ENCODE measurements around the gene RNF4.
"Not testable (repeated sequence)": the region's sequence is repeated elsewhere in the genome, so short reads cannot be mapped to it uniquely, and the experiment has no call there.

Gene RNF4

DNA sequence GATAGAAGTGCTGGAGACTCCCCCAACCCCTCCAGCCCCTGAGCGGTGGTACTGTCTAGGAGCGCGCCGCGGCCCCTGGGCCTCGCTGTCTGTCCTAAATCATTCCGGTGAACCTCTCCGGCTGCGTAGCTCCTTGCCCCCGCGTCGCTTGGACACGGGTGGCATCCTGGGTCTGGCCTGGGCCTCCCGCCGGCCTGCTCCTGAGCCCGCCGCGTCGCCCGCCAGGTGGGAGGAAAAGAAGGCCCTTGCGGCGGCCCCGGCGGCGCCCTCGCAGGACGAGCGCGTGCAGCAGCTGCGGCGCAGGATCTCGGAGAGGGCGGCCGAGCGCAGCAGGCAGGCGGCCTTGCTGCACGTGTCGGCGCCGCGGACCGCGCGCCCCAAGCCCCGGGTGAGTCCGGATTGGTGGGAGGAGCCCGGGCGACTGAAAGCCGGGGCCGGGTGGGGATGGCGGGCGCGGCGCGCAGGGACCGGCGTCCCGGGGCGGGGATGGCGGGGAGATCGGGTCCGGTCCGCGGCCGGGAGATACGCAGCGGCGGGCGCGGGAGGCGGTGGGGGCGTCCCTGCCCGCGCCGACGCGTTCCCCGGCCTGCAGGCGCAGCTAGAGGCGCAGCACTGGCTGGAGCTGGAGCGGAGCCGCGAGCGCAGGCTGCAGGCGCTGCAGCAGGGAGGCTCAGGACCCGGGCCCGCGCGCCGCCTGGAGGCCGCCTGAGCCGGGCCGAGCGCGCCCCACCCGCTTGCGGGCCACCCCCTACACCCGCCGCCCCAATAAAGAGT, 6.5 kb upstream of the RNF4 start:
- ATAC-seq: peak; percentile 96
- Mint-ChIP-seq H3K4me3 (peak overlapping the region; percentile 78), H3K36me3 (no peaks in the 10 kb centered on the region), H3K27ac (peak overlapping the region; percentile 55), H3K9me3 (no peaks in the 10 kb centered on the region), H3K4me1 (peaks cover 24% of the 10 kb centered on the region), H3K27me3 (peaks cover 13% of the 10 kb centered on the region)

DNA sequence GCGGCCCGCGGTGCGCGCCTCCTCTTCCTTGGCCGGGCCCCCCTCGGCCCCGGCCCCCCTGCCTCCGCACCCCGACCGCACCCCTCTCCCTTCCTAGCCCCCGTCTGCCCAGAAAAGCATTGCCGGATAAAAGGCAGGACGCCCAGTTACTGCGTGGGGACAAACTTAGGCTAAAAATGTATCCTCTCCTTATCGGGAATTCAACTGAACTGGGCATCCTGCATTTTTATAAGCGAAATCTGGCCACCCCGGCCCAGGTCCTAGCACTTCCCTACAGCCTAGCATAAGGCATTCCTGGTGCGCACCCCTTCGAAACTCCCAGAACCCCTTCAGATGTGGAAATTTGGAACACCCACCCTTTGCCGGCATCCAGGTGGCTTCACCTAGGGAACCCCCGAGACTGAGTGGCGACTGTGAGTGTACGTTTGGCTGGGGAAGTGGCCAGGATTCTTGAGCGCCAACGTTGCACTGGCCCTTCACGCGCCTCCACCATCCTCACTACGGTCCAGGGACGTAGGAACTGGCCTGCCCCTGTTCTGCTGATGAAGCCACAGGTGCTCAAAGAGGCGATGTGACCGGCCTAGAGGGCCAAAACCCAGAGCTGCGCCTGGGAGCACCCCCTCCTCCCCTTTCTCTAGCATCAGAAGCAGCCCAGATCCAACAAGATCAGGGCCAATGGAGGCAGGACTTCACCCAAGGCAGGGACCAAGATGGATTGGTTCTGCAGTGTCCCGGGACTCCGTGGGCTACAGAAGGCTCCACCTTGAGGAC, 5.7 kb upstream of the RNF4 start:
- ATAC-seq: no peak
- Mint-ChIP-seq H3K4me1 (peaks cover 26% of the 10 kb centered on the region), H3K27ac (no peak overlapping the region), H3K36me3 (no peaks in the 10 kb centered on the region), H3K9me3 (no peaks in the 10 kb centered on the region), H3K4me3 (peak overlapping the region; percentile 72), H3K27me3 (peaks cover 13% of the 10 kb centered on the region)

DNA sequence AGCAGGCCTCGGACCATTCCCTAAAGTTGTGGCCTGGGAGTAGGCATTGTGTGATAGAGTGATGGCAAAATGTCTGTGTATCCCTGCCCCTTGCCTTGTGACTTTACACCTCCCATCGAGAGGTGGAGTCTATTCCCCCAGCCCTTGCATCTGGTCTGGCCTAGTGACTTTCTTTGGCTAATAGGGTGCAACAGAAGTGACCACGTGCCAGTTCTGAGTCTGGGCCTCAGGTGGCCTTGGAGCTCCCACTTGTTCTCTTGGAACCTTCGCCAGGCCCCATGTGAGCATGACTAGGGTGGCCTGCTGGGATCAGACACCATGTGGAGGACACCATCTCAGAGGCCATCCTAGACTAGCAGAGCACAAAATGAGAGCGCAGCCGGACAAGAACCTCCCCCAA, 3.9 kb upstream of the RNF4 start:
- Mint-ChIP-seq H3K4me3 (no peak overlapping the region), H3K36me3 (no peaks in the 10 kb centered on the region), H3K27ac (no peak overlapping the region), H3K27me3 (peaks cover 13% of the 10 kb centered on the region), H3K9me3 (no peaks in the 10 kb centered on the region), H3K4me1 (peaks cover 32% of the 10 kb centered on the region)
- no peak for ATAC-seq

GRCh38 chr4:2465544-2465943, 3.4 kb upstream of the RNF4 start:
- ATAC-seq, H3K36me3 Mint-ChIP-seq, H3K27ac Mint-ChIP-seq, H3K4me3 Mint-ChIP-seq, H3K9me3 Mint-ChIP-seq: not testable (repeated sequence)
- H3K27me3 Mint-ChIP-seq: peaks cover 13% of the 10 kb centered on the region
- H3K4me1 Mint-ChIP-seq: peaks cover 37% of the 10 kb centered on the region

DNA sequence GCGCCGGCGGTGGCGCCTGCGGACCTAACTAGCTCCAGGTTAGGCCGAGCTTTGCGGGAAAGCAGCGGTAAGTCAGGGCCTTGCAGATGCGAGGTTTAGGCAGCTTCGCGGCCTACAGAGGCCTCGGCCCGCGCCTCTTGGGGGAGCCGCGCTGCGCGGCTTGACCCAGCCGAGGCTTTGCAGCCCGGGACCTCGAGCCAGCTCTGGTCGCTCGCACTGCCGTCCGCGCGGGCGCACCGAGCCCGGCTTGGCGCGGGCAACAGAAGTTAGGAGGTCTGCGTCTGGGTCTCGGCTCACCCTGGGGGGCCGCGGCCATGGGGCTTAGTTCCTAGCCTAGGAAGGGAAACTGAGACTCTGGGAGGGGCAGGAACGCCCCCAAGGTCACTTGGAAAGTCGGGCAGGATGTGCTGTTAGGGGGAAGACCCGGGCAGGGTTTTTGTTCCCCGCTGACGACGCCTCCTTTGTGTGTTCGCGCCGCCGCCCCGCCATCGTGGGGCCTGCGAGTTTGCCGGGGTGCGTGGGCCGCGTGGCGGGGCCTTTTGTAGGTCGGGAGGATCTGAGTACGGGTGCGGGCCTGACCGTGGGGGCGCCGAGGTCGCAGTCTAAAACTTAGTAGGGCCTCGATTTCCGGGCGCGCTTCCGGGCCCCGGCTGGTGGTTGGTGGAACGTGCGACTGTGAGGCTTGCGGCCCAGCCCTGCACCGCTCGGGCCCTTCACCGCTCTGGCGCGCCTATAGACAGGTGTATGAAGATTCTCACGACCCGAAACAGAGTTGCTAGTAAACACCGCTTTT, 482 bp downstream of the RNF4 start:
- H3K4me1 Mint-ChIP-seq: peaks cover 42% of the 10 kb centered on the region
- H3K9me3 Mint-ChIP-seq: no peaks in the 10 kb centered on the region
- H3K27me3 Mint-ChIP-seq: no peaks in the 10 kb centered on the region
- peaks cover 17% of the 10 kb centered on the region for H3K36me3 Mint-ChIP-seq
- peak; percentile 81 for ATAC-seq
- H3K4me3 Mint-ChIP-seq: peak overlapping the region; percentile 95
- H3K27ac Mint-ChIP-seq: peak overlapping the region; percentile 98

- Mint-ChIP-seq H3K27me3 (no peaks in the 10 kb centered on the region), H3K9me3 (peaks cover 2% of the 10 kb centered on the region), H3K36me3 (peaks cover 22% of the 10 kb centered on the region), H3K4me3 (peak overlapping the region; percentile 95), H3K4me1 (peaks cover 49% of the 10 kb centered on the region), H3K27ac (peak overlapping the region; percentile 98)
- ATAC-seq: no peak
Observed at GRCh38 chr4:2470791-2471190, 1.9 kb downstream of the RNF4 start.

GRCh38 chr4:2472187-2472586, 3.3 kb downstream of the RNF4 start:
- H3K4me1 Mint-ChIP-seq: peaks cover 63% of the 10 kb centered on the region
- H3K27ac Mint-ChIP-seq: peak overlapping the region; percentile 98
- no peaks in the 10 kb centered on the region for H3K27me3 Mint-ChIP-seq
- H3K4me3 Mint-ChIP-seq: no peak overlapping the region
- H3K9me3 Mint-ChIP-seq: peaks cover 2% of the 10 kb centered on the region
- no peak for ATAC-seq
- peaks cover 30% of the 10 kb centered on the region for H3K36me3 Mint-ChIP-seq

GRCh38 chr4:2478229-2478628, 9.3 kb downstream of the RNF4 start:
- Mint-ChIP-seq H3K9me3 (peaks cover 2% of the 10 kb centered on the region), H3K27ac (peak overlapping the region; percentile 11), H3K27me3 (no peaks in the 10 kb centered on the region), H3K4me1 (peaks cover 84% of the 10 kb centered on the region), H3K36me3 (peaks cover 22% of the 10 kb centered on the region), H3K4me3 (peak overlapping the region; percentile 7)
- no peak for ATAC-seq

GRCh38 chr4:2480649-2481048, 11.7 kb downstream of the RNF4 start:
- ATAC-seq: no peak
- H3K36me3 Mint-ChIP-seq: peaks cover 16% of the 10 kb centered on the region
- H3K4me3 Mint-ChIP-seq: no peak overlapping the region
- peaks cover 95% of the 10 kb centered on the region for H3K4me1 Mint-ChIP-seq
- H3K27ac Mint-ChIP-seq: peak overlapping the region; percentile 83
- H3K27me3 Mint-ChIP-seq: no peaks in the 10 kb centered on the region
- peaks cover 1% of the 10 kb centered on the region for H3K9me3 Mint-ChIP-seq

DNA sequence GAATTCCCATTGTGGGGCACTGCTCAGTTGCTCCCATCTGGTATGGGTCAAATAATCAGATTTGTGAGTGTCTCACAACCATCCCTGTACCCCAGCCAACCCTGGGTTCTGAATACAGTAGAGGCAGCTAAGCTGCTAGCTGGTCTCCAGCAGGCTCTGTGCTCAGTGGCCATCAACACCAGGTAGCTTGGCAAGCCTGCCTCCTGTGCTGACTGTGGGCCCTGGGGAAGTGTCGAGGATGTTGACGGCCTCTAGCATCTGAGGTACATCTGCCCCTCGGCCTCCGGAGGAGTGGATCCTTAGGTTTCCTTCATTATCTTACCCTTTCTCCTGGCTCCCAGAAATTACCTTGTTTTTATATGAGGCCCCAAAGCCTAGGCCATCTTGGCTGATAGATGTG, 13.3 kb downstream of the RNF4 start:
- peak overlapping the region; percentile 83 for H3K27ac Mint-ChIP-seq
- no peak for ATAC-seq

DNA sequence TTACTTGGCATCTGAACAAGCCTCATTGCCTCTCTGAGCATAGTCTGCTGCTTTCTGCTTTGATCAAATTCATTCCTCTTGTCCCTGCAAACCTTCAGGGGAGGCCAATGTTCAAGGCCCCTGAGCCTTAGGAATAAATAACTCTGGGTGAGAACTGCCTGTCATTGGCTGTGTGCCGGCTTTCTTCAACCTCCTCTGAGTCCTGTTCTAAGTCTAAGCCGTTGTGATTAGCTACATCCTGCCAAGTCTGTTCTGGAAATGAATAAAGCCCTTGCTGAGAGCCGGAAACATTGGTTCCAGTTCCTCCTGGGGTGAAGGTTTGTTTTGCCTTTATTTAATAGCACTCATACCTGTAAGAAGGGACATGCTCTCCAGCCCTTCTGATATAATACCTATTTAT, 13.8 kb downstream of the RNF4 start:
- H3K4me1 Mint-ChIP-seq: peaks cover 94% of the 10 kb centered on the region
- H3K27ac Mint-ChIP-seq: peak overlapping the region; percentile 83
- H3K27me3 Mint-ChIP-seq: no peaks in the 10 kb centered on the region
- H3K36me3 Mint-ChIP-seq: peaks cover 7% of the 10 kb centered on the region
- H3K4me3 Mint-ChIP-seq: peak overlapping the region; percentile 46
- no peaks in the 10 kb centered on the region for H3K9me3 Mint-ChIP-seq
- peak; percentile 75 for ATAC-seq

More for the DNA sequence above, 13.3 kb downstream of the RNF4 start:
- Mint-ChIP-seq H3K4me1 (peaks cover 94% of the 10 kb centered on the region), H3K9me3 (no peaks in the 10 kb centered on the region), H3K27me3 (no peaks in the 10 kb centered on the region), H3K36me3 (peaks cover 7% of the 10 kb centered on the region), H3K4me3 (peak overlapping the region; percentile 46)

- peak overlapping the region; percentile 83 for H3K27ac Mint-ChIP-seq
- peaks cover 7% of the 10 kb centered on the region for H3K36me3 Mint-ChIP-seq
- H3K9me3 Mint-ChIP-seq: no peaks in the 10 kb centered on the region
- peaks cover 94% of the 10 kb centered on the region for H3K4me1 Mint-ChIP-seq
- ATAC-seq: no peak
- H3K4me3 Mint-ChIP-seq: no peak overlapping the region
- H3K27me3 Mint-ChIP-seq: no peaks in the 10 kb centered on the region
Observed at GRCh38 chr4:2483237-2483636, 14.3 kb downstream of the RNF4 start.

GRCh38 chr4:2484185-2484584, 15.3 kb downstream of the RNF4 start:
- peak overlapping the region; percentile 74 for H3K27ac Mint-ChIP-seq
- H3K36me3 Mint-ChIP-seq: peaks cover 7% of the 10 kb centered on the region
- ATAC-seq: no peak
- H3K4me1 Mint-ChIP-seq: peaks cover 88% of the 10 kb centered on the region
- no peak overlapping the region for H3K4me3 Mint-ChIP-seq
- H3K27me3 Mint-ChIP-seq: no peaks in the 10 kb centered on the region
- H3K9me3 Mint-ChIP-seq: no peaks in the 10 kb centered on the region

DNA sequence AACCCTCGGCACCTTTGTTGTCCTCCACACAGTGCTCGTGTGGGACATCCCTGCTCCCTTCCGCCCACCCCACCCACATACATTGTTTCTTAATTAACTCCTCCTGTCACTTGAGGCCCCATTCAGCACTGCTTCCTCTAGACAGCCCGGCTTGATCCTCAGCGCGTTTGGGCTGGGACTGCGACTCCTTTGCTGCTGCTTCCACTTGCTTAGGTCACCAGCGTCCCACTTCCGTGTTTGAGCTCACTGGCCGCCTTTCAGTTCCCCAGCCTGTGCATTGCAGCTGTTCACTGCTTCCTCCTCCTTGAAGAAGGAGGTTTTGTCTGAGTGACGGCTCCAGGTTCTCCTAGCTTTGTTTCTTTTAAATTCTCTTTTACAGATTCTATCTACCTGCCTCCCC, 16.1 kb downstream of the RNF4 start:
- H3K27ac Mint-ChIP-seq: peak overlapping the region; percentile 74
- peak overlapping the region; percentile 63 for H3K4me3 Mint-ChIP-seq
- peaks cover 88% of the 10 kb centered on the region for H3K4me1 Mint-ChIP-seq
- no peaks in the 10 kb centered on the region for H3K27me3 Mint-ChIP-seq
- no peaks in the 10 kb centered on the region for H3K9me3 Mint-ChIP-seq
- ATAC-seq: peak; percentile 95
- peaks cover 5% of the 10 kb centered on the region for H3K36me3 Mint-ChIP-seq

DNA sequence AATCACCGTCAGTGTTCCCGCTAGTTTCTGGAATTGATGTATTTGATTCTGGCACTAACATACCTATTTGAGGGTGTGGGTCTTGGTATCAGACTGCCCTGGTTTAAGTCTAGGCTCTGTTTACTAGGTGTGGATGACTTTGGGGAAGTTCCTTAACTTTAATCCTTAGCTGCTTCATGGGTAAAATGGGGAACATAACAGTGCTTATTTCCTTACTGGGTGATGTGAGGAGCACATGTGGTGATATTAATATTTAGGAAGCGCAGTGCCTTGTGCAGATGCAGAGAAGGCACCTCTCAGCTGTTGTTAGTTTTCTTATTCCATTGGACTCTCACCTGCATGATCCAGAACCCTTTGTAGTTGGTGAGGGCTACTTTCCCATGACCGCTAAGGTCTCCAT, 17.1 kb downstream of the RNF4 start:
- H3K27me3 Mint-ChIP-seq: no peaks in the 10 kb centered on the region
- H3K4me3 Mint-ChIP-seq: no peak overlapping the region

More for the DNA sequence above, 17.1 kb downstream of the RNF4 start:
- Mint-ChIP-seq H3K9me3 (no peaks in the 10 kb centered on the region), H3K36me3 (peaks cover 13% of the 10 kb centered on the region), H3K27ac (peak overlapping the region; percentile 74), H3K4me1 (peaks cover 85% of the 10 kb centered on the region)
- ATAC-seq: no peak
